CD4-positive, alpha-beta memory T cell (primary cell): ENCODE results near the gene REX1BD. TPM values are rescaled to one million over a fixed set of nuclear protein-coding genes. Genes with fewer than 3 reads are reported as not detected.

Experiments used
- CTCF ChIA-PET: fragments of 350-600 bp; sonication (Branson Sonifier 250); formaldehyde crosslinking; loops from one replicate; lab custom pipeline; 2021; ENCODE audit warnings: inconsistent platforms; ENCODE audit not compliant: partially characterized antibody; lab: Charles Lee
- POLR2A ChIA-PET: fragments of 350-600 bp; sonication (Branson Sonifier 250); formaldehyde crosslinking; loops from one replicate; lab custom pipeline; 2021; ENCODE audit not compliant: partially characterized antibody; lab: Charles Lee
- DNase-seq, 5 donors: peaks; one replicate each; pipeline versions ENCODE4 v3.0.0 to v3.0.0-alpha.2; 2020 to 2022; ENCODE audit warnings: mixed read lengths in 1 of 5
- H3K27ac ChIP-seq: one replicate; pipeline ENCODE4 v1.7.0; 2013; ENCODE audit warnings: low read depth, low read length
- H3K27me3 ChIP-seq: 2 replicates; pipeline ENCODE4 v1.7.0; 2013; ENCODE audit warnings: mild to moderate bottlenecking, low read length, moderate library complexity; ENCODE audit not compliant: insufficient read depth
- H3K36me3 ChIP-seq: 2 replicates; pipeline ENCODE4 v1.7.0; 2013; ENCODE audit warnings: mild to moderate bottlenecking, low read length, moderate library complexity; ENCODE audit not compliant: insufficient read depth
- H3K4me1 ChIP-seq: 2 replicates; pipeline ENCODE4 v1.7.0; 2013; ENCODE audit warnings: mild to moderate bottlenecking, low read length, moderate library complexity; ENCODE audit not compliant: insufficient read depth
- H3K4me3 ChIP-seq, 2 donors: one replicate each; pipeline ENCODE4 v1.7.0; 2013; ENCODE audit warnings: low read length in 2 of 2, mild to moderate bottlenecking in 1 of 2
- H3K9me3 ChIP-seq, 2 donors: one replicate each; pipeline ENCODE4 v1.7.0; 2013; ENCODE audit warnings: low read length in 2 of 2, control low read depth in 1 of 2; ENCODE audit not compliant: control insufficient read depth in 1 of 2
- H3K27ac Mint-ChIP-seq, 7 donors: one replicate each; pipeline ENCODE4 v1.8.0; 2020 to 2021; ENCODE audit warnings: mixed read lengths in 7 of 7, mild to moderate bottlenecking in 6 of 7, inconsistent platforms in 3 of 7, moderate library complexity in 3 of 7
- H3K27me3 Mint-ChIP-seq, 2 donors: one replicate each; pipeline ENCODE4 v1.8.0; 2020 to 2021; ENCODE audit warnings: mixed read lengths in 2 of 2
- H3K36me3 Mint-ChIP-seq, 2 donors: one replicate each; pipeline ENCODE4 v1.8.0; 2020 to 2021; ENCODE audit warnings: mixed read lengths in 2 of 2, inconsistent platforms in 1 of 2, mild to moderate bottlenecking in 1 of 2
- H3K4me1 Mint-ChIP-seq, 4 donors: one replicate each; pipeline ENCODE4 v1.8.0; 2020 to 2021; ENCODE audit warnings: mixed read lengths in 4 of 4, mild to moderate bottlenecking in 1 of 4
- H3K4me3 Mint-ChIP-seq, 8 donors: one replicate each; pipeline ENCODE4 v1.8.0; 2020 to 2021; ENCODE audit warnings: mixed read lengths in 8 of 8, mild to moderate bottlenecking in 7 of 8, moderate library complexity in 6 of 8, inconsistent platforms in 3 of 8
- H3K9me3 Mint-ChIP-seq, 8 donors: one replicate each; pipeline ENCODE4 v1.8.0; 2020 to 2021; ENCODE audit warnings: mixed read lengths in 8 of 8, mild to moderate bottlenecking in 5 of 8, inconsistent platforms in 3 of 8, moderate library complexity in 1 of 8
- intact Hi-C: fragments of 100-400 bp; cut with micrococcal nuclease; formaldehyde crosslinking; loops from one replicate; pipeline ENCODE4 v1.15.1; 2023
- polyA plus RNA-seq, 2 donors: library from polyadenylated mRNA; unstranded; fragments of 300-500 nt; fragmentation: Illumina TruSeq; gene quantifications; one replicate each; pipeline ENCODE4 v1.2.3, GENCODE V29; 2021
- total RNA-seq, 2 experiments: library from RNA; stranded (reverse); gene quantifications; one replicate each; pipeline ENCODE4 v1.2.3, GENCODE V29; 2021

The REX1BD gene
- total and polyA plus RNA-seq, 4 experiments from 2014 or later, result 148 to 156 (median 152) TPM

DNA sequence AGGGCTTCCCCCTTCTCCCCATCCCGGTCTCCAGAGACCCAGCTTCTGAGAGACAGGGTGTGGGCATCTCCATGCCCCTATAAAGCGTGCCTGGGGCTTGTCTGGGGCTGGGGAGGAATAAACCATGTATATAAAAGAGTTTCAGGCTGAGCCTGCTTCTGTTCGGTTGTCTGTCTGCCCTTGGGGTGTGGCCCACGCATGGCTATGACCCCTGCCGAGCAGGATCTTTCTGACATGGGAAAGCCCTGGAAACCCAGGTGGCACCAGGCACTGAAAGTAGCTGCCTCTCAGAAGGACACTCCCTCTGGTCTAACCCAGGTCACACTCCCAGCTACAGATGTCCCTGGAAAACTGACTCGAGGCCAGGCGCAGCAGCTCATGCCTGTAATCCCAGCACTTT is 32.3 kb downstream of the REX1BD start:
- Mint-ChIP-seq H3K36me3 (no peaks in the 10 kb centered on the region), H3K4me1 (peaks cover 0 to 3% (median 0%) of the 10 kb centered on the region in 4 donors)
- H3K4me1 ChIP-seq, result no peaks in the 10 kb centered on the region

DNA sequence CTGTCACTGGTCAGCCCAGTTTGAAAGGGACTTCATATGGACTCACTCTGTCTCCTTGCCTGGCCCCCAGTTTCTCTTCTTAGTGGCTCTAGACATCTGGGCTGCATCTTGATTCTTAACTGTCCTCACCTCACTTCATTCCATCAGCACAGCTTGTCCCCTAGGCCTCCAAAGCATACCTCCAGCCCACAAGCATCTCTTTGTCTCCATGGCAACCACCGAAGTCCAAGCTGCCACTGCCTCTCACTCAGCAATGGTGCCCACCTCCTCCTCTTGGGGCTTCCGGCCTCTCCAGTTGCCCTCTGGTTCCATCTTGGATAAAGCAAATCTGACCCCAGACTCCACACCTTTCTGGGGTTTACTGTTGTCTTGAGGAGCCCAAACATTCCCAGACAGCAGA is 38.3 kb downstream of the REX1BD start:
- intact Hi-C loops, result no loop called here
- Mint-ChIP-seq H3K4me1 (peaks cover 0 to 3% (median 0%) of the 10 kb centered on the region in 4 donors), H3K36me3 (no peaks in the 10 kb centered on the region), H3K9me3 (no peaks in the 10 kb centered on the region), H3K4me3 (no peak overlapping the region), H3K27ac (no peak overlapping the region), H3K27me3 (peaks cover 1 to 6% of the 10 kb centered on the region in 2 donors)
- no peaks in the 10 kb centered on the region for H3K27me3 ChIP-seq
- DNase-seq, result no peak
- no peak overlapping the region for H3K4me3 ChIP-seq
- H3K4me1 ChIP-seq, result no peaks in the 10 kb centered on the region
- H3K9me3 ChIP-seq, result no peaks in the 10 kb centered on the region
- POLR2A ChIA-PET, result no interaction called here
- no peak overlapping the region for H3K27ac ChIP-seq
- CTCF ChIA-PET, result no interaction called here
- no peaks in the 10 kb centered on the region for H3K36me3 ChIP-seq

More for the DNA sequence above, 32.3 kb downstream of the REX1BD start:
- no peaks in the 10 kb centered on the region for H3K9me3 ChIP-seq
- peaks cover 4% of the 10 kb centered on the region for H3K27me3 ChIP-seq
- CTCF ChIA-PET, result interaction anchor here (0.6 kb wide), 1 partner anchor 457 kb away, joined by 3 read pairs; no protein-coding TSS in a partner anchor
- Mint-ChIP-seq H3K27ac (no peak overlapping the region), H3K4me3 (no peak overlapping the region), H3K9me3 (peaks cover 0 to 1% (median 0%) of the 10 kb centered on the region in 8 donors), H3K27me3 (peaks cover 10 to 15% of the 10 kb centered on the region in 2 donors)
- DNase-seq, result no peak
- H3K27ac ChIP-seq, result no peak overlapping the region
- intact Hi-C loops, result no loop called here
- POLR2A ChIA-PET, result no interaction called here
- H3K36me3 ChIP-seq, result no peaks in the 10 kb centered on the region
- no peak overlapping the region for H3K4me3 ChIP-seq

DNA sequence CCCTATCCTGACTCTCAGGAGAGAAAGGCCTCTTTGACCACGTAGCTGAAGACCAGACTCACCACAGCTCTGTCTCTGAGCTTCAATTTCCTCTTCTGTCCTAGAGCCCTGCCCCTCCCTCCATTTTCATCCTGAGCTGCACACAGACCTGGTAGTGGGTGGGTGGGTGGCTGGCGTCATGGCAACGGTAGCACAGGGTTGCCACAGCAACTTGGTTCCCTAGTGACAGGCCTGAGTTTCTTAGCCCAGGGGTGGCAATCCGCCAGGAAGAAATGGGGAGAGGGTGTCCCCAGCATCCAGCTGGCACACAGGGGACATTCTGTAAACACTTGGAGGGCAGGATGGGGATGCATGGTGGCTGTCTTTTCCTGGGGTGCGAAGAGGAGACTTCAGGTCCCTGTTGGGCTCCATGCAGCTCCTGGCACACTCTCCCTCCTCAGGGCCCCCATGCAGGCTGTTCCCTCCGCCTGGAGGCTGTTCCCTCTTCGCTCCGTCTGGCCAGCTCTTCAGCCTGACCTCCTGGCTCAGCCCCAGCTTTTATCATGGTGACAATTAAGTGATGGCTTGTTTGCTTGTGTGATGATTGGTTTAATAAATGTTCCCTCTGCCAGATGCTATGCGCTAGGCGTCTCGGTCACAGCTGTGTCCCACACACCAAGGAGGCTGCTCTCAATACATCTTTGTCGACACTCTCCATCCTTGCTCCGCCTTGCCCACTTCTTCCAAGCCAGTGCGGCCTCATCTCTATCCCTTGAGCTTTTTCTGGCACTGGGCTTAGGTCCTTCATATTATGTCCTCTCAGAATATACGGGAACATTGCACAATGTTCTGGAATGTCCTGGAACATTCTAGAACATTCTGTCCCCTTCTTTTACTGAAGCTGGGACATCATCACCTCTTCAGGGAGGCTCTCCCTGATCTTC is 40.8 kb downstream of the REX1BD start:
- ChIA-PET CTCF (no interaction called here), POLR2A (interaction anchor here (1.0 kb wide), 1 partner anchor 202 kb away, joined by 3 read pairs; no protein-coding TSS in a partner anchor)
- no peaks in the 10 kb centered on the region for H3K36me3 Mint-ChIP-seq

DNA sequence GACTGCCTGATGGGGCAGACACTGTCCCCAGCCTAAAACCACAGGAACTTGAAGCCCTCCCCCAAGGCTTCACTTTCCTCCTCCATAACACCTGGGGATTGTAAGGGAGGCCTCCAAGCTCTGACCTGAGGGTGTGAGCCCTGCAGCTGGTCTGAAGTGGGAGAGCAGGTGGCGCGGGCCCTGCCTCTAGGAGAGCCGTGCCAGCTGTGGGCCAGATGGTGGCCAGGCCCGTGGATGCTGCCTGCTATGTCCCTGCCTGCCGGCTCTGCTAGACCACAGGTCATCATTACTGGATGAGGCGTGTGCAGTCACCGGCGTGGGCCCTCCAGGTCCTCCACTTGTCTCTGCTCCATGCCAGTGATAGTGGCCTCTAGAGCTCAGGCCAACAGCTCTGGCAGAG is 44.7 kb downstream of the REX1BD start:
- no peaks in the 10 kb centered on the region for H3K36me3 Mint-ChIP-seq
- no peak for DNase-seq
- H3K4me1 Mint-ChIP-seq, result peaks cover 16 to 36% (median 27%) of the 10 kb centered on the region in 4 donors
- Histone ChIP-seq H3K9me3 (no peaks in the 10 kb centered on the region), H3K4me3 (no peak overlapping the region), H3K27me3 (no peaks in the 10 kb centered on the region), H3K27ac (no peak overlapping the region), H3K4me1 (peaks cover 24% of the 10 kb centered on the region), H3K36me3 (no peaks in the 10 kb centered on the region)
- intact Hi-C loops, result no loop called here
- POLR2A ChIA-PET, result no interaction called here
- H3K27ac Mint-ChIP-seq, result no peak overlapping the region
- H3K4me3 Mint-ChIP-seq, result peak overlapping the region in 1 of 8 donors; percentile 32
- H3K9me3 Mint-ChIP-seq, result no peaks in the 10 kb centered on the region
- peaks cover 1 to 8% of the 10 kb centered on the region in 2 donors for H3K27me3 Mint-ChIP-seq
- CTCF ChIA-PET, result no interaction called here

More for the DNA sequence above, 40.8 kb downstream of the REX1BD start:
- no peak for DNase-seq
- Histone ChIP-seq H3K4me3 (no peak overlapping the region), H3K4me1 (no peaks in the 10 kb centered on the region), H3K9me3 (no peaks in the 10 kb centered on the region), H3K27ac (no peak overlapping the region), H3K27me3 (no peaks in the 10 kb centered on the region), H3K36me3 (no peaks in the 10 kb centered on the region)
- Mint-ChIP-seq H3K9me3 (no peaks in the 10 kb centered on the region), H3K27me3 (peaks cover 1 to 8% of the 10 kb centered on the region in 2 donors), H3K27ac (no peak overlapping the region), H3K4me1 (no peaks in the 10 kb centered on the region), H3K4me3 (no peak overlapping the region)
- intact Hi-C loops, result no loop called here

DNA sequence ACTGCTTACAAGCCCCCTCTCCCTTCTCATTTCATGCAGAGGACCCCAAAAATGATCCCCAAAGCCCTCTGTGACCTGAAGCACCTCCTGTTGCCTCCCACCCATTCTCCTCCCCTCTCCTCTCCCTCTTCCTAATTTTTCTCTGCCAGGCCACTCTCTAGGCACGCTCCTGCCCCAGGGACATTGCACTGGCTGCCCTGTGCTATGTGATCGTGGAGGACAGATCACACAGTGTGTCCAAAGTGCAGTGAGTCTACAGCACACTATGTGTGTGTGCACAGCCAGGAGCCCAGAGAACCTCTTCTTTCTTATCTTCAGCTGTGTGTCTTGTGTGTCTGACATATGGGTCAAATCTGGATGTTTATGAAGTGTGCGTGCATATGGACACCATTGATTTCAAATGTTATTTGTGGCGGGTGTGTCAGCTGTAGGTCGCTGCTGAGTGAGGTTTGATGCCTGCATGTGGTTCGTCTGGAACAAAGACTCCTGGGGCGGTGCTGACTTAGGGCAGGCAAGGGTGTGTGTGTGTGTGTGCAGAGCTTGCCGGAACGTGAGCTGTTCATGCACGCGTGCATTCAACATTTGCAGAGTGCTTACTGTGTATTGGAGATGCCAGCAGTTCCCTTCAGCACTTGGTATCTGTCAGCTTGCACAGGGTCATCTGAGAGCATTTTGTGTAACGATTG is 46.2 kb downstream of the REX1BD start:
- DNase-seq, result no peak
- Histone ChIP-seq H3K27me3 (no peaks in the 10 kb centered on the region), H3K4me3 (no peak overlapping the region), H3K4me1 (peaks cover 24% of the 10 kb centered on the region), H3K9me3 (no peaks in the 10 kb centered on the region), H3K36me3 (no peaks in the 10 kb centered on the region), H3K27ac (no peak overlapping the region)
- Mint-ChIP-seq H3K4me3 (peak overlapping the region in 3 of 8 donors; percentile 10 to 38 (median 25)), H3K36me3 (no peaks in the 10 kb centered on the region), H3K27me3 (peaks cover 1 to 6% of the 10 kb centered on the region in 2 donors), H3K9me3 (no peaks in the 10 kb centered on the region), H3K4me1 (peaks cover 19 to 43% (median 31%) of the 10 kb centered on the region in 4 donors), H3K27ac (peak overlapping the region in 4 of 7 donors; percentile 23 to 55 (median 38))
- intact Hi-C loops, result loop anchor here (5.0 kb wide), 1 partner anchor 92 kb away; the partner anchor contains the start of gene FKBP8
- POLR2A ChIA-PET, result interaction anchor here (0.6 to 1.4 kb wide), 6 partner anchors 45 to 198 kb away, joined by 3 to 6 read pairs (median 4); partner anchors contain the start of genes REX1BD and UPF1
- CTCF ChIA-PET, result interaction anchor here (0.6 to 1.1 kb wide), 2 partner anchors 11 to 184 kb away, joined by 3 read pairs; no protein-coding TSS in a partner anchor

DNA sequence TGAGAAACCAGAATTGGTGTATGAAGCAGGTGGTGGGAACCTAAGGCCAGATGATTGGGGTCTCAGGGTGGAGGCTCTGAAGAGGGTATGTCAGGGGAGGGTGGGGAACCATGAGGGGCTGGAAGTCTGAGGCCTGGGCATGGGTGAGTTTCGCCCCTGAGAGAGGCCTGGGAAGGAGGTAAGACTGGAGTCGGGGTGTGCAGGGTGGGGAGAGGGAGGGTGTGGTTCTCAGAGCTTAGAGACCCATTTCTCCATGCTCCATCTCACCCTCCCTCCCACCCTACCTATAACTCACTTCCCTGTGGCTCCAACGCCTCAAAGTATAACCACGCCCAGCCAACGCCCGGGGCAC is 47.2 kb downstream of the REX1BD start:
- Mint-ChIP-seq H3K9me3 (no peaks in the 10 kb centered on the region), H3K27ac (peak overlapping the region in 5 of 7 donors; percentile 68 to 96 (median 91)), H3K4me3 (peak overlapping the region; percentile 71 to 90 (median 86)), H3K4me1 (peaks cover 20 to 45% (median 33%) of the 10 kb centered on the region in 4 donors), H3K27me3 (peaks cover 0 to 2% of the 10 kb centered on the region in 2 donors), H3K36me3 (no peaks in the 10 kb centered on the region)
- DNase-seq, result no peak
- Histone ChIP-seq H3K4me3 (no peak overlapping the region), H3K4me1 (peaks cover 24% of the 10 kb centered on the region), H3K27me3 (no peaks in the 10 kb centered on the region), H3K27ac (no peak overlapping the region), H3K9me3 (no peaks in the 10 kb centered on the region), H3K36me3 (no peaks in the 10 kb centered on the region)
- ChIA-PET POLR2A (interaction anchor here (0.9 to 1.4 kb wide), 3 partner anchors 48 to 196 kb away, joined by 3 to 6 read pairs (median 4); partner anchors contain the start of genes REX1BD and UPF1), CTCF (interaction anchor here (1.1 kb wide), 1 partner anchor 12 kb away, joined by 3 read pairs; no protein-coding TSS in a partner anchor)
- intact Hi-C loops, result loop anchor here (1.0 to 5.0 kb wide), 9 partner anchors 25 to 431 kb away; partner anchors contain the start of genes COPE, CRTC1, DDX49 and ELL
